ENCODE results near the gene PCSK1N. TPM values are rescaled to one million over a fixed set of nuclear protein-coding genes. Genes with fewer than 3 reads are reported as not detected.

Gene PCSK1N
- total and polyA plus RNA-seq, 9 of the 15 experiments (the other 6 are each of a cell fraction or from before 2014, with no cell fraction given), result 0.07 to 0.55 (median 0.54) TPM; not detected in 6

- peaks cover 61% of the 10 kb centered on the region for H3K79me2 ChIP-seq (ENCODE audit: control insufficient read depth, insufficient read depth, low read length)
- 79% methylated on average over 5 of the region's 7 CpGs for WGBS (ENCODE audit: insufficient coverage, low coverage, missing lambda C conversion rate)
- BruUV-seq (replicated peaks), result no TSS peak
- in situ Hi-C loops (cut with MboI) (no loop called here), intact Hi-C loops (cut with micrococcal nuclease) (no loop called here)
- ChIA-PET CTCF (ENCODE audit: low intra/inter-chr PET ratio) (no interaction called here), POLR2A (interaction anchor here (1.2 kb wide), 1 partner anchor 9 kb away, joined by 4 read pairs; no protein-coding TSS in a partner anchor)
- no peaks in the 10 kb centered on the region for H3K27me3 ChIP-seq (ENCODE audit: control insufficient read depth in 2 of 2, insufficient read depth in 2 of 2, low read length in 2 of 2)
- peaks cover 59 to 60% of the 10 kb centered on the region in 2 experiments for H3K4me1 ChIP-seq (replicated peaks in 1 of 2; ENCODE audit: control insufficient read depth in 2 of 2, insufficient read depth in 2 of 2, low read length in 2 of 2)
- H3K9me1 ChIP-seq (ENCODE audit: control insufficient read depth, insufficient read depth, low read length), result no peaks in the 10 kb centered on the region
- peak overlapping the region; percentile 15; the same call in 2 of the 3 replicates for H3K27ac ChIP-seq (ENCODE audit: extremely low read depth, low read depth, low read length)
- no peaks in the 10 kb centered on the region for H3K9me3 ChIP-seq (replicated peaks; ENCODE audit: control insufficient read depth, insufficient read depth, low read depth, low read length)
- no peak for ATAC-seq
- peaks cover 4% of the 10 kb centered on the region; the same call in 1 of the 2 replicates for H4K20me1 ChIP-seq (replicated peaks; ENCODE audit: control insufficient read depth, insufficient read depth, low read length)
- no peak for FAIRE-seq
- no peak overlapping the region for H2AFZ ChIP-seq (ENCODE audit: low read depth, low read length)
- H3K4me3 ChIP-seq, result no peak overlapping the region
- peaks cover 65% of the 10 kb centered on the region for H3K36me3 ChIP-seq (ENCODE audit: control insufficient read depth, insufficient read depth, low read length)
- peak overlapping the region; percentile 38; the same call in 1 of the 2 replicates for H3K4me2 ChIP-seq (ENCODE audit: insufficient read depth, low read length)
- H3K9ac ChIP-seq (ENCODE audit: insufficient read depth in 1 of 2, low read depth in 2 of 2, low read length in 2 of 2), result no peak overlapping the region
- no peak for DNase-seq (ENCODE audit: extremely low read depth in 1 of 4, low spot score in 3 of 4)
- no peak for TF ChIP-seq TOE1 (IDR thresholded peaks at IDR 0.05; ENCODE audit: borderline replicate concordance)
- no peak for TF ChIP-seq TOE1 (CRISPR knock-in tag; IDR thresholded peaks at IDR 0.05; ENCODE audit: borderline replicate concordance, low read depth)
- no peak for TF ChIP-seq ZBTB8A (IDR thresholded peaks at IDR 0.05; ENCODE audit: partially characterized antibody)
- no peak for TF ChIP-seq NFRKB (IDR thresholded peaks at IDR 0.05; ENCODE audit: low read depth)
- TF ChIP-seq ZNF12 (CRISPR knock-in tag; IDR thresholded peaks at IDR 0.05), result no peak
- no peak for TF ChIP-seq ZKSCAN8 (CRISPR knock-in tag; IDR thresholded peaks at IDR 0.05)
- no peak for TF ChIP-seq GTF2E2 (tag; IDR thresholded peaks at IDR 0.05)
- no peak for TF ChIP-seq USF2 (CRISPR knock-in tag; IDR thresholded peaks at IDR 0.05)
- no peak for TF ChIP-seq TARDBP (IDR thresholded peaks at IDR 0.05)
- no peak for TF ChIP-seq ZBTB34 (CRISPR knock-in tag; IDR thresholded peaks at IDR 0.05)
- no peak for TF ChIP-seq MCM2 (IDR thresholded peaks at IDR 0.05; ENCODE audit: low read depth)
- no peak for TF ChIP-seq RUNX1 (IDR thresholded peaks at IDR 0.05; ENCODE audit: low read depth)
- TF ChIP-seq REST (IDR thresholded peaks at IDR 0.05; ENCODE audit: borderline replicate concordance), result no peak
- no peak for TF ChIP-seq REST (CRISPR knock-in tag; IDR thresholded peaks at IDR 0.05; ENCODE audit: low read depth)
- no peak for TF ChIP-seq FOXK1 (CRISPR knock-in tag; IDR thresholded peaks at IDR 0.05; ENCODE audit: borderline replicate concordance)
Observed at GRCh38 chrX:48792219-48792618, 43.2 kb downstream of the PCSK1N start.

Data from K562 (cell line).